Measurements from ENCODE around the gene C6orf89.
"Not testable (repeated sequence)": the region's sequence is repeated elsewhere in the genome, so short reads cannot be mapped to it uniquely, and the experiment has no call there.

The C6orf89 gene

GRCh38 chr6:36920049-36920448 is 34.3 kb downstream of the C6orf89 start:
- in situ Hi-C loops (cut with MboI; ENCODE audit: low sequenced_read_pairs), result no loop called here

- in situ Hi-C loops (cut with MboI; ENCODE audit: low sequenced_read_pairs), result no loop called here
Measured at GRCh38 chr6:36920546-36920945, 34.8 kb downstream of the C6orf89 start.

GRCh38 chr6:36924131-36924530 is 38.4 kb downstream of the C6orf89 start:
- in situ Hi-C loops (cut with MboI; ENCODE audit: low sequenced_read_pairs), result no loop called here

GRCh38 chr6:36924778-36925374 is 39.1 kb downstream of the C6orf89 start:
- in situ Hi-C loops (cut with MboI; ENCODE audit: low sequenced_read_pairs), result no loop called here

- in situ Hi-C loops (cut with MboI; ENCODE audit: low sequenced_read_pairs), result no loop called here
Measured at GRCh38 chr6:36925809-36926208, 40.1 kb downstream of the C6orf89 start.

GRCh38 chr6:36926708-36927513 is 41.2 kb downstream of the C6orf89 start:
- in situ Hi-C loops (cut with MboI; ENCODE audit: low sequenced_read_pairs), result no loop called here

- in situ Hi-C loops (cut with MboI; ENCODE audit: low sequenced_read_pairs), result no loop called here
Measured at GRCh38 chr6:36927691-36928546, 42.2 kb downstream of the C6orf89 start.

GRCh38 chr6:36928547-36928918 is 42.8 kb downstream of the C6orf89 start:
- in situ Hi-C loops (cut with MboI; ENCODE audit: low sequenced_read_pairs), result no loop called here

- in situ Hi-C loops (cut with MboI; ENCODE audit: low sequenced_read_pairs), result no loop called here
Measured at GRCh38 chr6:36929152-36929551, 43.4 kb downstream of the C6orf89 start.

GRCh38 chr6:36929607-36930006 is 43.9 kb downstream of the C6orf89 start:
- in situ Hi-C loops (cut with MboI; ENCODE audit: low sequenced_read_pairs), result no loop called here

- in situ Hi-C loops (cut with MboI; ENCODE audit: low sequenced_read_pairs), result no loop called here
Measured at GRCh38 chr6:36930483-36930882, 44.7 kb downstream of the C6orf89 start.

GRCh38 chr6:36933102-36933501 is 47.4 kb downstream of the C6orf89 start:
- in situ Hi-C loops (cut with MboI; ENCODE audit: low sequenced_read_pairs), result no loop called here

- in situ Hi-C loops (cut with MboI; ENCODE audit: low sequenced_read_pairs), result no loop called here
Measured at GRCh38 chr6:36933519-36933918, 47.8 kb downstream of the C6orf89 start.

- in situ Hi-C loops (cut with MboI; ENCODE audit: low sequenced_read_pairs), result no loop called here
Measured at GRCh38 chr6:36934901-36935300, 49.1 kb downstream of the C6orf89 start.

- in situ Hi-C loops (cut with MboI; ENCODE audit: low sequenced_read_pairs), result no loop called here
Measured at GRCh38 chr6:36936824-36937223, 51.1 kb downstream of the C6orf89 start.

GRCh38 chr6:36937896-36938295 is 52.1 kb downstream of the C6orf89 start:
- in situ Hi-C loops (cut with MboI; ENCODE audit: low sequenced_read_pairs), result no loop called here

GRCh38 chr6:36938536-36938935 is 52.8 kb downstream of the C6orf89 start:
- in situ Hi-C loops (cut with MboI; ENCODE audit: low sequenced_read_pairs), result no loop called here

GRCh38 chr6:36939005-36939404 is 53.3 kb downstream of the C6orf89 start:
- in situ Hi-C loops (cut with MboI; ENCODE audit: low sequenced_read_pairs), result not testable (repeated sequence)

- in situ Hi-C loops (cut with MboI; ENCODE audit: low sequenced_read_pairs), result no loop called here
Measured at GRCh38 chr6:36940027-36940426, 54.3 kb downstream of the C6orf89 start.

GRCh38 chr6:36941561-36941960 is 55.8 kb downstream of the C6orf89 start:
- in situ Hi-C loops (cut with MboI; ENCODE audit: low sequenced_read_pairs), result not testable (repeated sequence)

- in situ Hi-C loops (cut with MboI; ENCODE audit: low sequenced_read_pairs), result not testable (repeated sequence)
Measured at GRCh38 chr6:36942329-36942728, 56.6 kb downstream of the C6orf89 start.

GRCh38 chr6:36944650-36945049 is 58.9 kb downstream of the C6orf89 start:
- in situ Hi-C loops (cut with MboI; ENCODE audit: low sequenced_read_pairs), result no loop called here
